Retinal pigment epithelial cell (primary cell): Measurements from ENCODE around the gene ABCC12.
A peak's percentile ranks its signal among the peaks of the same experiment; 100 is the strongest.

Experiments
- DNase-seq: peaks from one replicate; pipeline ENCODE4 v3.0.0-alpha.2; 2010; ENCODE audit warnings: low read depth
- H3K4me3 ChIP-seq: 2 replicates; pipeline ENCODE4 v1.5.1; 2011; ENCODE audit warnings: mild to moderate bottlenecking, low read length, control low read depth, moderate library complexity
- TF ChIP-seq, protein P1 (sequence below): conservative IDR thresholded peaks from 2 replicates; pipeline ENCODE4 v1.5.1; 2011; ENCODE audit warnings: low read depth, low read length, control low read depth, inconsistent platforms

Gene ABCC12

DNA sequence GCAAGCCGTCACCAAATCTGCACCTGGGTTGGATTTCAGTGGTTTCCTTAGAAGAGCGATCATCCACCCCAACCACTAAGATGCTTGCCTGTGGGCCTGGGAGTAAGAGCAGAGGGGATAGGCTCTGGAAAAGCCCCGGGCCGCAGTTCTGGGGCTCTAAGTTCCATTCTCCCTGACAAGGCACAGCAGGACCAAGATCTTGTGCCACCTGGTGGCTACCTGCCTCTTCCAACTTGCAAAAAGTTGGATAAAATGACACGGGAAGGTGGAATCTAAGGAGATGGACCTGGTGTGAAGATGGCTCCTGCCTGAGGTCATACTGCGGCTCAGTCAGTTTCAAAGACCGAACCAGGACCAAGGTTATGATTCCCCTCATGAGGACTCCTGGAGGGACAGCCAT, 42.3 kb downstream of the ABCC12 start:
- no peak for DNase-seq
- TF ChIP-seq, protein P1, sequence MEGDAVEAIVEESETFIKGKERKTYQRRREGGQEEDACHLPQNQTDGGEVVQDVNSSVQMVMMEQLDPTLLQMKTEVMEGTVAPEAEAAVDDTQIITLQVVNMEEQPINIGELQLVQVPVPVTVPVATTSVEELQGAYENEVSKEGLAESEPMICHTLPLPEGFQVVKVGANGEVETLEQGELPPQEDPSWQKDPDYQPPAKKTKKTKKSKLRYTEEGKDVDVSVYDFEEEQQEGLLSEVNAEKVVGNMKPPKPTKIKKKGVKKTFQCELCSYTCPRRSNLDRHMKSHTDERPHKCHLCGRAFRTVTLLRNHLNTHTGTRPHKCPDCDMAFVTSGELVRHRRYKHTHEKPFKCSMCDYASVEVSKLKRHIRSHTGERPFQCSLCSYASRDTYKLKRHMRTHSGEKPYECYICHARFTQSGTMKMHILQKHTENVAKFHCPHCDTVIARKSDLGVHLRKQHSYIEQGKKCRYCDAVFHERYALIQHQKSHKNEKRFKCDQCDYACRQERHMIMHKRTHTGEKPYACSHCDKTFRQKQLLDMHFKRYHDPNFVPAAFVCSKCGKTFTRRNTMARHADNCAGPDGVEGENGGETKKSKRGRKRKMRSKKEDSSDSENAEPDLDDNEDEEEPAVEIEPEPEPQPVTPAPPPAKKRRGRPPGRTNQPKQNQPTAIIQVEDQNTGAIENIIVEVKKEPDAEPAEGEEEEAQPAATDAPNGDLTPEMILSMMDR, result peak; percentile 34
- no peak overlapping the region for H3K4me3 ChIP-seq

DNA sequence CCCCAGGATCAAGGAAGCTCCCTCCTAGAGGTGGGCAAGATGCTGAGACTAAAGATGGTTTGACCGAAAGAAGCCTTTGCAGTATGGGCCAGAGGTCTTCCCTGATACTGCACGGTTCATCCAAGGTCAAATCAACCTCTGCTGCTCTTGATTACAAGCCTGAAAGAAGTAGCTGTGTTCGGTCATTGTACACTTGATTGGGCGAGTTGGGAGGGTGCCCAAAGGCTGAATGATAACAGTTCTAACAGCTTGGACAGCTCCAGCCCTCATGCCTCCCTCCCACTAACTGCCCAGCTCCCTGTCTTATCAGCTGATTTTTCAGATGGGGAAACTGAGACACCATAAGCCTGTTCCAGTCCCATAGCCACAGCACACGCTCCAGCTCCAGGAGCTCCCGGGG, 42.8 kb downstream of the ABCC12 start:
- no peak for DNase-seq
- H3K4me3 ChIP-seq, result no peak overlapping the region
- TF ChIP-seq, protein P1, result no peak

GRCh38 chr16:48112600-48112999, 43.2 kb downstream of the ABCC12 start:
- DNase-seq, result no peak
- TF ChIP-seq, protein P1, result no peak
- H3K4me3 ChIP-seq, result no peak overlapping the region

DNA sequence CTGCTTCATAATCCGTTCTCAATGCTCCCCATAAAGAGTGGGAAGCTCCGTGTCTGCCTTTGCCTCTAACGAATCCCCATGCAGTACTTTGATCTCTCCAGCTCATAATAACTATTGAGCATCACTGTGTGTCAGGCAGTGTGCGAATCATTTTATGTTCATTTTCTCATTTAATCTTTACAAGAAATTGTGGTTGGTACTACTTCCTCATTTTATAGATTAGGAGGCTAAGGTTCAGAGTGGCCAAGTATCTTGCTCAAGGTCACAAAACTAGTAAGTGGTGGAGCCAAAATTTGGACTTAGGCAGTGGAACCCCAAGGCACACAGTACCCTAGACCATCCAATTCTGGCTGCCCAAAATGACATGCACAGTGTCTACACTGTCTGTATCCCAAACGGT, 44.8 kb downstream of the ABCC12 start:
- H3K4me3 ChIP-seq, result no peak overlapping the region
- TF ChIP-seq, protein P1, result no peak
- no peak for DNase-seq

- TF ChIP-seq, protein P1, result no peak
- DNase-seq, result no peak
- H3K4me3 ChIP-seq, result no peak overlapping the region
Observed at GRCh38 chr16:48110000-48110399, 45.8 kb downstream of the ABCC12 start.

- TF ChIP-seq, protein P1, result no peak
- no peak for DNase-seq
Observed at GRCh38 chr16:48109475-48109874, 46.3 kb downstream of the ABCC12 start.

DNA sequence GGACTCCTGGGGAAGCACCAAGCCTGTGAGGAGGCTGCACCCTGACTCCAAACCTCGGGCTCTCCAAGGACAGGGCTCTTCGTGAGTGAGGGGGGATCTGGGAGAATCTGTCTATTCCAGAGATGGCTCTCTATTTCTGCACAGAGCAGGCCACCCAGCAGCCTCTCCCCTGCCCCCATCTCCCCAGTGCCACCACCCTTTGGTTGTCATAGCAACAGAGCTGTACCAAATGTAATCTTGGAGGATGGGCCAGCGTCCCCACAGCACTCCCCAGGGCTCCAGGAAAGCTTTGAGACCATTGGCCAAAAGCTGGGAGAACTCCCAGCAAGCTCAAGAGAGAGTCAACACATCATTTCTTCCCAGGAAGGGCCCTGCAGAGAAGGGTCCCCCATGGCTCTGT, 49.3 kb downstream of the ABCC12 start:
- DNase-seq, result no peak
- TF ChIP-seq, protein P1, result no peak
- no peak overlapping the region for H3K4me3 ChIP-seq

More at GRCh38 chr16:48109475-48109874, 46.3 kb downstream of the ABCC12 start:
- H3K4me3 ChIP-seq, result no peak overlapping the region
